Vagina (tissue), 2 donors: ENCODE results near the gene ZCCHC14.

Source experiments
- CTCF ChIP-seq, 3 experiments: fragments of 450-650 bp in 2 of 3; fragments of 200-600 bp in 1 of 3; sonication (generic) in 1 of 3; IDR thresholded peaks; one replicate each; pipeline ENCODE4 v1.5.1; 2017 to 2019; ENCODE audit warnings: antibody characterized with exemption in 3 of 3, mild to moderate bottlenecking in 2 of 3, moderate library complexity in 2 of 3
- POLR2A ChIP-seq, 2 donors: fragments of 450-650 bp; IDR thresholded peaks; one replicate each; pipeline ENCODE4 v1.6.1; 2017; ENCODE audit warnings: antibody characterized with exemption in 2 of 2, mild to moderate bottlenecking in 2 of 2, moderate library complexity in 2 of 2
- POLR2AphosphoS5 ChIP-seq, 2 donors: sonication (generic); formaldehyde crosslinking; IDR thresholded peaks; one replicate each; pipeline ENCODE4 v1.9.0; 2017; ENCODE audit warnings: antibody characterized with exemption in 2 of 2, mild to moderate bottlenecking in 2 of 2, low read depth in 1 of 2; ENCODE audit not compliant: insufficient read depth in 1 of 2

GRCh38 chr16:87474017-87474416 is 18.8 kb downstream of the ZCCHC14 start:
- TF ChIP-seq CTCF (IDR thresholded peaks at IDR 0.05) (no peak), POLR2A (IDR thresholded peaks at IDR 0.05) (no peak), POLR2AphosphoS5 (IDR thresholded peaks at IDR 0.05; ENCODE audit: insufficient read depth in 1 of 2, low read depth in 1 of 2) (no peak)
